Esophagus (tissue), 2 donors: ENCODE results near the gene TTLL7. TPM values are rescaled to one million over a fixed set of nuclear protein-coding genes. Genes with fewer than 3 reads are reported as not detected.
"Not testable (repeated sequence)": the region's sequence is repeated elsewhere in the genome, so short reads cannot be mapped to it uniquely, and the experiment has no call there.

Experiments used
- H3K27ac ChIP-seq, 2 donors: one replicate each; pipeline ENCODE4 v1.5.1; 2013; ENCODE audit warnings: low read depth in 2 of 2, mild to moderate bottlenecking in 2 of 2, inconsistent platforms in 1 of 2, low read length in 1 of 2, moderate library complexity in 1 of 2
- H3K27me3 ChIP-seq, 2 donors: one replicate each; pipeline ENCODE4 v1.6.1; 2013; ENCODE audit warnings: low read length in 2 of 2, control low read depth in 1 of 2, mild to moderate bottlenecking in 1 of 2; ENCODE audit not compliant: insufficient read depth in 2 of 2, control insufficient read depth in 1 of 2
- H3K36me3 ChIP-seq, 2 donors: one replicate each; pipeline ENCODE4 v1.6.1; 2013; ENCODE audit warnings: low read length in 1 of 2; ENCODE audit not compliant: control insufficient read depth in 2 of 2, insufficient read depth in 2 of 2
- H3K4me1 ChIP-seq, 2 donors: one replicate each; pipeline ENCODE4 v1.6.1; 2013; ENCODE audit warnings: low read length in 1 of 2; ENCODE audit not compliant: control insufficient read depth in 2 of 2, insufficient read depth in 2 of 2
- H3K4me3 ChIP-seq, 2 donors: one replicate each; pipeline ENCODE4 v1.5.1; 2013; ENCODE audit warnings: low read length in 2 of 2, mild to moderate bottlenecking in 2 of 2, low read depth in 1 of 2, moderate library complexity in 1 of 2
- H3K9me3 ChIP-seq, 2 donors: one replicate each; pipeline ENCODE4 v1.6.1; 2013; ENCODE audit warnings: mild to moderate bottlenecking in 2 of 2, low read depth in 1 of 2, low read length in 1 of 2, moderate library complexity in 1 of 2; ENCODE audit not compliant: control insufficient read depth in 2 of 2, insufficient read depth in 1 of 2
- WGBS, 2 donors: extraction: QIAGEN DNeasy Blood & Tissue Kit; methylation state at CpG; one replicate each; pipeline ENCODE4 v1.1.7; 2013; 5-methylcytosine and 5-hydroxymethylcytosine counted together
- polyA plus RNA-seq, 2 donors: library from polyadenylated mRNA; stranded (reverse); fragments of 200-250 nt; gene quantifications; one replicate each; pipeline ENCODE4 v1.2.3, GENCODE V29; 2013
- donor health status: healthy with polysubstance abuse.
- donor health status: Bipolar disorder and iron deficiency.

TTLL7 gene
- polyA plus RNA-seq, 2 donors: 1.6 to 3.6 TPM

- Histone ChIP-seq H3K27me3 (no peaks in the 10 kb centered on the region), H3K4me1 (no peaks in the 10 kb centered on the region), H3K36me3 (no peaks in the 10 kb centered on the region), H3K9me3 (no peaks in the 10 kb centered on the region), H3K4me3 (no peak overlapping the region), H3K27ac (no peak overlapping the region)
Measured at GRCh38 chr1:83927061-83927460, 71.9 kb downstream of the TTLL7 start.

GRCh38 chr1:83923553-83923952 lies 75.4 kb downstream of the TTLL7 start:
- no peaks in the 10 kb centered on the region for H3K36me3 ChIP-seq
- no peaks in the 10 kb centered on the region for H3K9me3 ChIP-seq
- no peaks in the 10 kb centered on the region for H3K27me3 ChIP-seq
- WGBS, 2 donors: 80 to 82% methylated on average over 2 of the region's 2 CpGs
- no peaks in the 10 kb centered on the region for H3K4me1 ChIP-seq
- H3K4me3 ChIP-seq: no peak overlapping the region
- H3K27ac ChIP-seq: no peak overlapping the region

- Histone ChIP-seq H3K4me1 (no peaks in the 10 kb centered on the region), H3K27me3 (no peaks in the 10 kb centered on the region), H3K4me3 (no peak overlapping the region), H3K27ac (no peak overlapping the region), H3K9me3 (no peaks in the 10 kb centered on the region), H3K36me3 (no peaks in the 10 kb centered on the region)
- 77 to 89% methylated on average over 1 of the region's 1 CpG for WGBS, 2 donors
Measured at GRCh38 chr1:83922431-83922830, 76.5 kb downstream of the TTLL7 start.

GRCh38 chr1:83920320-83920719 lies 78.6 kb downstream of the TTLL7 start:
- H3K4me3 ChIP-seq: no peak overlapping the region
- H3K27me3 ChIP-seq: no peaks in the 10 kb centered on the region
- H3K27ac ChIP-seq: no peak overlapping the region
- WGBS, 2 donors: 87 to 92% methylated on average over 1 of the region's 1 CpG
- H3K4me1 ChIP-seq: no peaks in the 10 kb centered on the region
- no peaks in the 10 kb centered on the region for H3K36me3 ChIP-seq
- no peaks in the 10 kb centered on the region for H3K9me3 ChIP-seq

- Histone ChIP-seq H3K4me1 (no peaks in the 10 kb centered on the region), H3K27ac (no peak overlapping the region), H3K27me3 (no peaks in the 10 kb centered on the region), H3K36me3 (no peaks in the 10 kb centered on the region), H3K9me3 (no peaks in the 10 kb centered on the region), H3K4me3 (no peak overlapping the region)
- 97 to 100% methylated on average over 1 of the region's 1 CpG for WGBS, 2 donors
Measured at GRCh38 chr1:83919872-83920271, 79.1 kb downstream of the TTLL7 start.

GRCh38 chr1:83918688-83919285 lies 80.1 kb downstream of the TTLL7 start:
- WGBS, 2 donors: 80 to 87% methylated on average over 2 of the region's 2 CpGs

GRCh38 chr1:83917959-83918358 lies 81.0 kb downstream of the TTLL7 start:
- 90 to 94% methylated on average over 1 of the region's 1 CpG for WGBS, 2 donors
- Histone ChIP-seq H3K4me1 (no peaks in the 10 kb centered on the region), H3K27me3 (no peaks in the 10 kb centered on the region), H3K36me3 (no peaks in the 10 kb centered on the region), H3K4me3 (no peak overlapping the region), H3K9me3 (no peaks in the 10 kb centered on the region), H3K27ac (no peak overlapping the region)

More at GRCh38 chr1:83918688-83919285, 80.1 kb downstream of the TTLL7 start:
- Histone ChIP-seq H3K27me3 (no peaks in the 10 kb centered on the region), H3K9me3 (no peaks in the 10 kb centered on the region), H3K4me3 (no peak overlapping the region), H3K36me3 (no peaks in the 10 kb centered on the region), H3K4me1 (no peaks in the 10 kb centered on the region), H3K27ac (no peak overlapping the region)

- 88% methylated on average over 1 of the region's 1 CpG; no CpG with 5 or more reads in 1 of the 2 donors for WGBS, 2 donors
- not testable (repeated sequence) for H3K4me1 ChIP-seq, H3K27ac ChIP-seq, H3K27me3 ChIP-seq, H3K4me3 ChIP-seq, H3K36me3 ChIP-seq, H3K9me3 ChIP-seq
Measured at GRCh38 chr1:83916094-83916493, 82.8 kb downstream of the TTLL7 start.

- H3K4me3 ChIP-seq: no peak overlapping the region
- no peaks in the 10 kb centered on the region for H3K4me1 ChIP-seq
- no peaks in the 10 kb centered on the region for H3K9me3 ChIP-seq
- WGBS, 2 donors: 56 to 70% methylated on average over 2 of the region's 2 CpGs
- no peaks in the 10 kb centered on the region for H3K27me3 ChIP-seq
- H3K36me3 ChIP-seq: no peaks in the 10 kb centered on the region
- no peak overlapping the region for H3K27ac ChIP-seq
Measured at GRCh38 chr1:83912876-83913275, 86.1 kb downstream of the TTLL7 start.

GRCh38 chr1:83910461-83910860 lies 88.5 kb downstream of the TTLL7 start:
- Histone ChIP-seq H3K27ac (no peak overlapping the region), H3K4me3 (no peak overlapping the region), H3K4me1 (no peaks in the 10 kb centered on the region), H3K27me3 (no peaks in the 10 kb centered on the region), H3K36me3 (no peaks in the 10 kb centered on the region), H3K9me3 (no peaks in the 10 kb centered on the region)
- WGBS, 2 donors: 19 to 33% methylated on average over 3 of the region's 3 CpGs
